NOMO-1 treated with DMSO at 0.1 percent for 48 hours (cell line): Measurements from ENCODE around the gene CNNM3.
A peak's percentile ranks its signal among the peaks of the same experiment; 100 is the strongest.

ENCODE experiments used
- DNase-seq: peaks from one replicate; lab custom pipeline; 2025; ENCODE audit not compliant: unreplicated experiment; lab: John Stamatoyannopoulos, UW

The CNNM3 gene

GRCh38 chr2:96838345-96839292 is 22.6 kb downstream of the CNNM3 start:
- no peak for DNase-seq

- DNase-seq: peak; percentile 74
These were observed 23.3 kb downstream of the CNNM3 start for GRCh38 chr2:96839293-96839874.

- no peak for DNase-seq
These were observed 24.1 kb downstream of the CNNM3 start for GRCh38 chr2:96839875-96840850.

GRCh38 chr2:96841701-96842495 is 25.8 kb downstream of the CNNM3 start:
- no peak for DNase-seq

GRCh38 chr2:96842600-96842999 is 26.5 kb downstream of the CNNM3 start:
- no peak for DNase-seq

GRCh38 chr2:96843538-96844268 is 27.6 kb downstream of the CNNM3 start, which contains the start of gene ANKRD23:
Gene ANKRD23 (minus strand): TSS chr2:96844021. CDS start chr2:96843992, 29 bp downstream.
- DNase-seq: no peak

- DNase-seq: no peak
These were observed 28.3 kb downstream of the CNNM3 start for GRCh38 chr2:96844405-96844808.

GRCh38 chr2:96846825-96847224 is 30.8 kb downstream of the CNNM3 start:
- no peak for DNase-seq

GRCh38 chr2:96847586-96847985 is 31.5 kb downstream of the CNNM3 start:
- DNase-seq: no peak

- DNase-seq: no peak
These were observed 32.2 kb downstream of the CNNM3 start for GRCh38 chr2:96848264-96848663.

GRCh38 chr2:96852667-96853066 is 36.6 kb downstream of the CNNM3 start:
- no peak for DNase-seq

- no peak for DNase-seq
These were observed 37.3 kb downstream of the CNNM3 start for GRCh38 chr2:96853321-96853720.

- DNase-seq: peak; percentile 27
These were observed 41.0 kb downstream of the CNNM3 start for GRCh38 chr2:96856776-96857666.

GRCh38 chr2:96857667-96858372 is 41.8 kb downstream of the CNNM3 start, which contains the start of gene ANKRD39:
Gene ANKRD39 (minus strand): TSS chr2:96858016. CDS start chr2:96857987, 29 bp downstream.
- DNase-seq: peak; percentile 97

- DNase-seq: no peak
These were observed 43.1 kb downstream of the CNNM3 start for GRCh38 chr2:96859099-96859649.

- DNase-seq: no peak
These were observed 43.6 kb downstream of the CNNM3 start for GRCh38 chr2:96859681-96860064.
